ENCODE measurements around the gene CCNQ. TPM values are rescaled to one million over a fixed set of nuclear protein-coding genes. Genes with fewer than 3 reads are reported as not detected.

Gene CCNQ
- total RNA-seq, 1 experiment from 2014 or later: 27.0 TPM

DNA sequence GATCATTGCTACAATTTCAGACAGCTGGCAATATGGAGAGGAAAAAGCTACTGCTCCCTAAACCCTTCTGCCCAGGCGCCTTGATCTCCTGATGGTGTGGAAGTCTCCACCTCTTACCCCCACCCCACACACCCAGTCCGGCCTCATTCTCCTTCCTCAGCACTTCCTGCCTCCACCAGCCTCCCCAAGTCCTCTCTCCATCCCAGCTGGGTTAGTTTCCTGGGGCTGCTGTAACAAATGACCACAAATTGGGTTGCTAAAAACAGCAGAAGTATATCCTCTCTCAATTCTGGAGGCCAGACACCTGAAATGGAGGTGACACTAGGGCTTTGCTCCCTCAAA, 1.1 kb upstream of the CCNQ start:
- Histone ChIP-seq H3K27me3 (no peaks in the 10 kb centered on the region), H3K4me3 (peak overlapping the region; percentile 85), H3K27ac (no peak overlapping the region), H3K9me3 (replicated peaks) (no peaks in the 10 kb centered on the region), H3K36me3 (0 out of 2 replicates have a peak, but pooled peaks cover 2% of the 10 kb centered on the region), H3K4me1 (no peaks in the 10 kb centered on the region)
- DNase-seq: peak in 1 of 2 experiments; percentile 13

DNA sequence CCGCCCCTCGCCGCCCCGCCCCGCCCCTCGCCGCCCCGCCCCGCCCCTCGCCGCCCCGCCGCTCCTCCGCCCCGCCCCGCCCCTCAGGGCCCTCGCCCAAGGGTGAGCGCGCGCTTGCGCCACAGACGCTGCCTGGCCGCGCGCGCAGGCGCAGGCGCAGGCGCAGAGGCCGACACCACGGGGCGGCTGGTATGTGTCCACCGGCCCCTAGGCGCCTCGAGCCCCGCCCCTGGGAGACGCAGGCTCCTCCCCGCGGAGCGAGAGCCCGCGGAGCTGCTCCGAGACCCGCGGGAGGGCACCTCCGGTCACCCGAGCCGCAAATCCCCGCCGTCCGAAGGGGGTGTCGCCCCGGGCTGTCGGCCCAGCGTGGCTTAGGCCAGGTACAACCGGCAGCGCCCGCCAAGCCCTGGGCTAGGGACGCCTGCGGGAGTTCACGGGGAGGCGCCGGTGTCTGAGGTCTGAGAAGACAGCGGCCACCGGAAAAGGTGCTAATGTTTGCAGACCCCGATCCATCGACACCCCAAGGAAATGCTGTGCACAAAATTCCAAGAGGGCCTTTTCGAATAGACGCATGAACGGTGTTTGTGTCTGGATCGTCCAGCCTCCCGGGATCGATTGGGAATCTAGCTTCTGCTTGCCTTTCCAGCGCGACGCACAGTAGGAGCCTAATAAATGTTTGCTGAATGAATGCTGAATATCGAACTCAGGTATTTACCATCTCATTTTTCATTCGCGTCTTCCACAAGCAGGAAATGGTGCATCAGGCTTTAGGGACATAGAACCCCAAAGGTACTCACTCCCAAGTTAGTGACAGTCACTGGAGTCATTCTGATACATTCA, 473 bp upstream of the CCNQ start:
- H3K4me3 ChIP-seq: peak overlapping the region; percentile 85
- peak overlapping the region; percentile 24; the same call in 1 of the 2 replicates for H3K27ac ChIP-seq

DNA sequence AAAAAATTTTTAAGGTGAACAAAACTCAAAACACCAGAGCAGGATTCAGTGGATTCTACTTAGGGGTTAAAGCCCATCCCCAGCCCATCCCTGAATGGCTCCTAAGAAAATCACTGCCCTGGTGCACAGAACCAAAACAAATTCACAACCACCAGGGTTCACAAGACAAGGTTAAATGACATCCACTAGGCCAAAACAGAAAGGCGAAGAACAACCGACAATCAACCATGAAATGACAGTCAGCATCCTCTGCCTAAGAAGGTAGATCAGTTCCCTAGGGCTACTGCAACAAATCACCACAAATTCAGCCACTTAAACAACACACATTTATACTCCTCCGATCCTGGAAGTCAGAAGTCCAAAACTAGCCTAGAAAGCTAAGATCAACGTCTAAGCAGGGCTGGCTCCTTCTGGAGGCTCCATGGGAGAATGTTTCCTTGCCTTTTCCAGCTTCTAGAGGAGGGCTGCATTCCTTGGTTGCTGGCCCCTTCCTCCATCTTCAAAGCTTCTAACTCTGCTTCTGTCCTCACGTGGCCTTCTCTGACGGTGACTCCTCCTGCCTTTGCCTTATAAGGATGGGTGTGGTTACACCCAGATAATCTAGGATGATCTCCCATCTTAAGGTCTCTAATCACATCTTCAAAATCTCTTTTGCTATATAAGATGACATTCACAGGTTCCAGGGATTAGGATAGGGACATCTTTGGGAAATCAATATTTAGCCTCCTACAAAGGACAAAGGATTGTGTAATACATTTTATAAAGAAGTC, 1.8 kb downstream of the CCNQ start:
- Histone ChIP-seq H3K27me3 (no peaks in the 10 kb centered on the region), H3K4me3 (no peak overlapping the region), H3K4me1 (no peaks in the 10 kb centered on the region), H3K9me3 (replicated peaks) (no peaks in the 10 kb centered on the region), H3K36me3 (0 out of 2 replicates have a peak, but pooled peaks cover 2% of the 10 kb centered on the region), H3K27ac (no peak overlapping the region)
- no peak for DNase-seq

More for the DNA sequence above, 473 bp upstream of the CCNQ start:
- Histone ChIP-seq H3K27me3 (no peaks in the 10 kb centered on the region), H3K4me1 (no peaks in the 10 kb centered on the region), H3K36me3 (0 out of 2 replicates have a peak, but pooled peaks cover 2% of the 10 kb centered on the region), H3K9me3 (replicated peaks) (no peaks in the 10 kb centered on the region)
- DNase-seq: peak; percentile 85 to 87

DNA sequence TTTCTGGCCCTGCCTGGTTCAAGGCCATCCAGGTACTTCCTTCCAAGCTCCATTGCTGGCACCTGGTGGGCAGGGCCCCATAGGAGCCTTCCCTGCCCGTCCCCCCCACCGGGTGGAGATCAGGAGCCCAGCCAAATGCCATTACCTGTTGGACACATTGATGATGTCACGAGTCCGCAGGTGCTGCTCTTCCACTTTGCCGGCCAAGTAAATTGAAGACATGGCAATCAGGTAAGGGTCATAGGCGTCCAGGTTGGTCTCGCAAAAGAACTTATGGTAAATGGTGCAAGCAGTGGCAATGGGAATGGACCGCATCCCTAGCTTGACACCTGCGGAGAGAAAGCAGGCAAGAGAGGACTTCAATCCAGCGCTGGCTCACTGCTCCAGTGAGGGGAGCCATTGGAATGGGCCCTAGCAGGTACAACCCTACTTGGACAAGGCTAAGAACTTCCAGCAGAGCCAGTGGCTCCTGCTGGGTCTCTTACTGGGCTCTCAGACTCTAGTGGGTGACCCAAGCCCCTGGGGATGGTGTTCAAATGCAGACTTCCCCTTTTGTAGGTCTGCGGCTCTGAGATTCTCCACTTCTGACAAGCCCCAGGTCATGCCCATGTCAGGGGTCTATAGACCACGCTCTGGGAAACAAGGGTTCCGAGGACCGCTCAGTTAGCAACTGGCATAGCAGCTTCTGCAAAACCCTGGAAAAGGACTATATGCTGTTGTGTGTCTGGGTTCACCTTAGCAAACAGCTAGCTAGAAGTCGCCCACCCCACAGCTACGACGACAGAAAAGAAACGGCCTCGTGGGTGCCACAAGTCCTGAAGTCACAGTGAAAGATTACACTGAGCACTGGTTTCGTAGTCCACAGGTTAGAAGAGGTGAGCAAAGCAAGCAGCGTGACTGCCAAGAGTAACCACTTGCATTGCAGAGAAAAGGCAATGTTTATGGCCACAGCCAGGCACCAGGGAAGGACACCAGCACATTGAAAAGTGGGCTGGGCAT, 2.8 kb downstream of the CCNQ start:
- H3K36me3 ChIP-seq: 0 out of 2 replicates have a peak, but pooled peaks cover 2% of the 10 kb centered on the region
- DNase-seq: no peak
- no peak overlapping the region for H3K4me3 ChIP-seq
- no peaks in the 10 kb centered on the region for H3K4me1 ChIP-seq
- H3K27me3 ChIP-seq: no peaks in the 10 kb centered on the region
- H3K27ac ChIP-seq: no peak overlapping the region
- no peaks in the 10 kb centered on the region for H3K9me3 ChIP-seq (replicated peaks)

DNA sequence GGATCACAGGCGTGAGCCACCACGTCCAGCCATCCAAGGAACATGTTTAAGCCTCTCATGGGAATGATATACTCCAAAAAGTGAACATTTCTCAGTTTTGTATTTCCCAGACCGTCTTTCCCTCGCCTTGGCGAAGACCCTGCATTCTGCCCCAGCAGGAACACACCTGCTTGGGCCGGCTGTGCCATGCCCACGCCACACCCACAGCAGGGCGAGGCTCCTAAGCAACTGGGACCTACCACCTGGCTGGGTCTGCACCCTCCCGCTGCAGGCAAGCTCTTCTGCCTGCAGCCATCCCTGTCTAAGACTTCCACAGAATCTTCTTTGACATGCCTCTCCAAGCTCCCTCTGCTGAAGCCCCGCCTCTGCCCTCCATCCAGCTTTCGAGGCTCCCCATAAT, 3.6 kb downstream of the CCNQ start:
- Histone ChIP-seq H3K9me3 (replicated peaks) (no peaks in the 10 kb centered on the region), H3K27me3 (no peaks in the 10 kb centered on the region)

DNA sequence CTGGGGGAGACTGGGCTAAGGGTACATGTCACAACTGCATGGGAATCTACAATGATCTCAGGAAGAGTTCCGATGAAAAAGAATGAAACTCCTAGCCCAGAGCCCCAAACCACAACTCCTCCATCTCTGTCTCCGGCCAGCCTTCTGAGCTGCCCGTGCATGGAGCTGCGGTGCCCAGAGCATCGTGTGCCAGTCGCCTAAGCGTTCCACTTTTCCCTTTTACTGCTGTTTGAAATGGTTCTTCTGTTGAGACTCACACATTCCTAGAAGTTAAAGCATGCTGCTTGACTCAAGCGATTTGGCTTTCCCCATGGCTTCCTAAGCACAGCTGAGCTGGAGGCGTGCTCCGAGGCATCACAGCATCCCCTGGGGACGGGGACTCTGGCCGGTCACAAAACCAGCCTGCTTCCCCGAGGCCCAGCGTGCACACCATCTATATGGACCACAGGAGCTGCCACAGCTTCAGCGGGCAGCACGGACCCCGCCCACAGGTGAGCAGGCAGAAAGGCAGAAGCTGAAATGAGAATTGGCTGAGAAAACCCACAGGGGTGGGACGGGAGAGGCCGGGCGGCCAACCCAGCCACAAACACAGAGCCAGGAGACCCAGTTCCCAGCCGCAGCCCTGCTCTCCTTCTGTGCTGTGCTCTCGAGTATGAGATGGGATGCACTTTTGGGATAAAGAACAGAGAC, 5.0 kb downstream of the CCNQ start:
- H3K27ac ChIP-seq: no peak overlapping the region
- H3K36me3 ChIP-seq: 0 out of 2 replicates have a peak, but pooled peaks cover 2% of the 10 kb centered on the region
- H3K4me1 ChIP-seq: no peaks in the 10 kb centered on the region
- no peak for DNase-seq
- H3K27me3 ChIP-seq: no peaks in the 10 kb centered on the region
- H3K4me3 ChIP-seq: no peak overlapping the region
- no peaks in the 10 kb centered on the region for H3K9me3 ChIP-seq (replicated peaks)

More for the DNA sequence above, 3.6 kb downstream of the CCNQ start:
- no peak for DNase-seq
- no peak overlapping the region for H3K4me3 ChIP-seq
- no peak overlapping the region for H3K27ac ChIP-seq
- H3K4me1 ChIP-seq: no peaks in the 10 kb centered on the region
- H3K36me3 ChIP-seq: 0 out of 2 replicates have a peak, but pooled peaks cover 2% of the 10 kb centered on the region

DNA sequence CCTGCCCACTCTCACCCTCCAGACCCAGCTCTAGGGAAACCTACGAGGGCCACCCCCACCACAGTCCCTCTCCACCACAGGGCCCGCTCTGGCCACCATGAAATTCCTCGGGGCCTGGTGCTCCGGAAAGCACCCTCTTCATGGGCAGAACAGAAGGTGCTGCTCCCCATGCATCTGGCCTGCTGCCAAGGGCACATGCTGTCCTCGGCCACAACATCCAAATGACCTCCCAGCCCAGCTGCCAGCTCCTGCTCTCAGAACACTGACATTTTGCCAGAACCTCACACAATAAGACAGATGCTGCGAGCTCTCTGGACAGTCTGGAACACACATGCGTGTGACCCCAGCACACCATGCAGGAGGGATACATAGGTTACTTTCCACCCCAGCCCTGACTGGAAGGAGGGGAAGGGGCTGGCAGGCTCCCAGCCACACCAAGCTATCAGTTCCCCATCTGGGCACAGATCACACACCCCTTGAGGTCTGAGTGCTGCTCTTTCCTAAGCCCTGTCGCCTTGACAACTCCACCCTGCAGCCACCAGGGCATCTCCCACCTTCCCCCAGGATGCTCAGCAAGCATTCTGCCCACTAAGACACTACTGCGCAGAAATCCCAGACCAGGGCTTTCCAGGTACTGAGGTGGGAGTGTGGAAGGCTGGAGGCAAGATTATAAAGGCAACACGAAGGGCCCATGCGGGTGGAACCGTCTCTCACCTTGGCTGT, 5.8 kb downstream of the CCNQ start:
- Histone ChIP-seq H3K4me1 (no peaks in the 10 kb centered on the region), H3K36me3 (0 out of 2 replicates have a peak, but pooled peaks cover 2% of the 10 kb centered on the region), H3K4me3 (no peak overlapping the region), H3K27me3 (no peaks in the 10 kb centered on the region), H3K27ac (no peak overlapping the region), H3K9me3 (replicated peaks) (no peaks in the 10 kb centered on the region)
- peak in 1 of 2 experiments; percentile 14 for DNase-seq

DNA sequence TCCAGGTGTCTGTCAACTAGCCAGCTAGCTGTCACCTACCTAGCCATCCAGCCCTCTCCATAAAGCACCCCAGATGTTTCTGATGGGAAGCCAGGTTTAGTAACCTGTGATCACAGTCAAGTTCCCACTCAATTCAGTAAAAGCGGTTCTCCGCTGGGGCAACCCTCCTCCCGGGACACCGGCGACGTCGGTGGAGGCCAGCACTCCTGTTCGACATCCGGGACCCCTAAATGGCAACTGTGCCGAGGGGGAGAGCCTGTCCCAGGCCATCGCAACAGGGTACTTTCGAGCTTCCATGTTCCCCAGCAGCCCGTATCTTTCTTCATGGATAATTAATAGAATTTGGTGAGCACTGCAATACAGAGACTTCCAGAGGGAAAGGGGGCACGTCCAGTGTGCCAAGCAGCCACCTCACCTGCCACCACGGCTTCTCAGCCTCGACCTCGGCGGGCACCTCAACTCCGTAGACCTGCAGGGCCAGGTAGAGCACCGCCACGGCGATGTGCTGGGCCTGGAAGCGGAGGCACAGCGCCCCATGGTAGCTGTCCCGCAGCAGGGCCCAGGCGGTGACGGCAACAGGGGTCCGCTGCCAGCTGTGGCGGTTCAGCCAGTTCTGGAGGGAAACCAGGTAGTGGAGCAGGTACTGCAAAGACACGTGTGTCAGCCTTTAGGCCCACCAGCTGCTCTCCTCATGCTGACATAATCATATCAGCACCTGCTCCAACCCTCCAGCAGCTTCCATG, 6.7 kb downstream of the CCNQ start:
- no peak overlapping the region for H3K27ac ChIP-seq
- no peak for DNase-seq
- H3K9me3 ChIP-seq (replicated peaks): no peaks in the 10 kb centered on the region
- H3K4me1 ChIP-seq: no peaks in the 10 kb centered on the region
- H3K4me3 ChIP-seq: no peak overlapping the region
- H3K27me3 ChIP-seq: no peaks in the 10 kb centered on the region
- H3K36me3 ChIP-seq: 0 out of 2 replicates have a peak, but pooled peaks cover 2% of the 10 kb centered on the region

DNA sequence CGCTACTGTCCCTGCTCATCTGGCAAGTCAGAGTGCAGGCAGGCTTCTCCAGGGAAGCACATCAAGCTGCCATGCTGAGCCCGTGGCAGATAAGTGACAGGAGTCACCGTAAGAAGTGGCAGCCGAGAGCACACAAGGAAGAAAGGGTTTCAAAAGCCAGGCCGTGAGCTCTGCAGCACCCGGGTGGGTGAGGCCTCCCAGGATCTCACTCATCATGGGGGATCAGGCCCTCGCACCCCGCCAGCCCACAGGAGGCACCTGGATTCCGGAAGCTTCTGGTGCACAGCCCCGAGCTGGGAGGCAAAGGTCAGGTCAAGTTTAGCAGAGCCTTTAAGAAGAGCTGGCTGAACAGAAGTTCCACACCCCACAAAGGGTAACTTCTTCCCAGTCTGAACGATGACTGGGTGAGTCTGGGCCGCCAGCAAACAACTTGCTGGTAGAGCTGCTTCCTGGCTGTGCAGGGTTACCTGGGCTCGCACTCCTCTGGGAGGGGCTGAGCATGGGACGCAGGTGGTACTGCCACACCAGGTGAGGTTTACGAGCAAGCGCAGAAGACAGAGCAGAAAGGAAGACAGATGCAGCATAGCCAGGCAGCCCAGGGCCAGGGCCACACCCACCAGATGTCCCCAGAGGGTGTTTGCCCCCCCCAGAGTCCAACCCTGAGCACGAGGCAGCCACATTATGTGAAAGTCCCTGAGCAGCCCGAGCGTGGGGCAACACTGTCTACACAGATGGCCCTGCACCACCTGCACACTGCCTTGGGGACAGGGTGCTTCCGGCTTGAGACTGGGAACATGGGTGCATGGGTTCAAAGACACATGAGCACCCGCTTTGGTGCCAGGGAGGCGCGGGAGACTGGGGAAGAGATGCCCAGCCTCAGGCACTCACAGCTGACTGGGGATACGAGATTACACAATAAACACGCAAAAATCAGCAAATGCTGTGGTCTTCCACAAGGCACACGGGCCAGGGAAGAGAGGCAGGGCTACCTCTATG, 7.7 kb downstream of the CCNQ start:
- 0 out of 2 replicates have a peak, but pooled peaks cover 2% of the 10 kb centered on the region for H3K36me3 ChIP-seq
- no peak overlapping the region for H3K4me3 ChIP-seq
- H3K4me1 ChIP-seq: no peaks in the 10 kb centered on the region
- H3K9me3 ChIP-seq (replicated peaks): no peaks in the 10 kb centered on the region
- no peak for DNase-seq
- H3K27me3 ChIP-seq: no peaks in the 10 kb centered on the region
- no peak overlapping the region for H3K27ac ChIP-seq

DNA sequence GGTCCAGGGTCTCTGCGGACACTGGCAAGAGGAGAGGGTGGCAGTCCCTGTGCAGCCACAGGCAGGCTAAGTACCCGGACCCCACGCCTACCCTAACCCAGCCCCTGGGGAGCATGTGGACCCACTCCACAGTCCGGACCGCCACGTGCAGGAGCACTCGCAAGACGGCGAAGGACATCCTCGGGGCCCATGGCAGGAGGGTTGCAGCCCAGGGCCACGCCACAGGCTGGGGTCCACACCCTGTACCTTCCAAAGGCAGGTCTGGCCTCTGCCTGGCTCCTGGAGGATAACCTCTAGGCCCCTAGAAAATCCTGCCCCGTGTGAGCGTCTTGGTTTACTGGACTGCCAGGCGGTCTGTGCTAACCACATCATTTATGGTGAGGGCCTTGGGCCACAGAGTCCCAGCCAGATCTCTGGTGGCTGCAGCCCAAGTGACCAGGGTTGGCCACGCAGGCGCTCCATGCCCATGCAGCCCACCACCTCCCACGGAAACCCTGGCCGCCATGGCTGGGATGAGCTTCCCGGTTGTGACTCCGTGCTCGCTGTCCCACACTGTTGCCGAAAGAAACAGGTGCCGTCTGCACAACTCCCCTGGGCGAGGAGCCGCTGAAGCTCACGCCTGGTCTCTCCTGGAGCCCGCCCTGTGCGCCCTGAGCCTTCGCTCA, 10.0 kb downstream of the CCNQ start:
- Histone ChIP-seq H3K4me1 (no peaks in the 10 kb centered on the region), H3K9me3 (replicated peaks) (no peaks in the 10 kb centered on the region), H3K36me3 (no peaks in the 10 kb centered on the region), H3K4me3 (no peak overlapping the region), H3K27me3 (no peaks in the 10 kb centered on the region), H3K27ac (no peak overlapping the region)
- DNase-seq: no peak

DNA sequence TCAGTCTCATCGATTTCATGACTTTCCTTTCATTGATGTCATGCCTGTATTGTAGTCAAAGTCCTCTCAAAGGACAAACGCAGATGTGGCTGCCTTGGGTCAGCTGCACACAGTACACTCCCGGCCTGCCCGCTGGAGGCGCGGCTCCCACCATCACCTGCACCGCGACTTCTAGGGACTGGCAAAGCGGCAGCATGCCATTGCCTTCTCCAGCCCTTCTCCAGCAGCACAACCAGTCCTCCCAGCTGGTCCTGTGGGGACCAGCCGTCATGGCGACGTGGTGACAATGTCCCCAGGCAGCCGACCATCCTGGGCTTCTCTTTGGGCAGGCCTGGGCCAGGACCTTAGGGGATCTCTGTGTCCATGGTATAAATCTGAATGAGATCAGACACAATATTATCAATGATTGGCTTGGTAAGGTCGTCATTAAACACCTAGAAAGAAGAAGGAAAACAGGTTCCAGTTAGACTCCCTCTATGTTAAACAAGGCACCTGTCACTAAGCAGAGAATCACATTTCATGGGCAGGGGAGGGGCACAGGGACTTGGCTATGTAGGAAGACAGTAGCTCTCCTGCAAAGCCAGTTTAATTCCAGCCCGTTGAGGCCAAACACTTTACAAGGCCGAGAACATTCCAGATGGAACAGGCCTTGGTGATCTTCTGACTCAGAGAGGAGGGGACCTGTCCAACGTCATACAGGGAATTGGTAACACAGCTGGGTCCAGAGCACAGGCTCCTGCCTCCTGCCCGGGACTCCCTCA, 10.7 kb downstream of the CCNQ start:
- no peak overlapping the region for H3K27ac ChIP-seq
- no peaks in the 10 kb centered on the region for H3K9me3 ChIP-seq (replicated peaks)
- no peak overlapping the region for H3K4me3 ChIP-seq
- H3K4me1 ChIP-seq: no peaks in the 10 kb centered on the region
- DNase-seq: no peak
- H3K27me3 ChIP-seq: no peaks in the 10 kb centered on the region
- H3K36me3 ChIP-seq: no peaks in the 10 kb centered on the region

Measured in SJCRH30 (cell line).